ENCODE measurements around the gene DCUN1D3.

GRCh38 chr16:20814784-20815183, 85.4 kb downstream of the DCUN1D3 start:
- TF ChIP-seq EP300 (IDR thresholded peaks at IDR 0.05) (no peak), CTCF (IDR thresholded peaks at IDR 0.05) (no peak), POLR2A (IDR thresholded peaks at IDR 0.05; ENCODE audit: low read depth) (no peak)

All from esophagus muscularis mucosa (tissue), 4 donors.